ENCODE data around the gene CFB. TPM values are rescaled to one million over a fixed set of nuclear protein-coding genes. Genes with fewer than 3 reads are reported as not detected.
"Not testable (repeated sequence)": the region's sequence is repeated elsewhere in the genome, so short reads cannot be mapped to it uniquely, and the experiment has no call there.

CFB gene
- polyA plus RNA-seq, 3 donors from 2014 or later = 0.27 TPM; not detected in 2

DNA sequence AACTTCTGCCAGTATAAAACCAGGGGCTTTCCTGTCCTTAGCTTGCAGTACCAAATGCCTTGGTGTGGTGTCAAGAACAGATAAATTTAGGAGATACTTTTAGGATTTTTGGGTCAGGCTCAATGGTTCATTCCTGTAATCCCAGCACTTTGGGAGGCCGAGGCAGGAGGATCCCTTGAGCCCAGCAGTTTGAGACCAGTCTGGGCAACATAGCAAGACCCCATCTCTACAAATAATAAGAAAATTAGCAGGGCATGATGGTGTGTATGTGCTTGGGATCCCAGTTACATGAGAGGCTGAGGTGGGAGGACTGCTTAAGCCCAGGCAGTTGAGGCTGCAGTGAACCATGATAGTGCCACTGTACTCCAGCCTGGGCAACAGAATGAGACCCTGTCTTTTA lies 40.9 kb upstream of the CFB start:
- H3K27ac Mint-ChIP-seq = no peak overlapping the region
- no peak overlapping the region for H3K4me3 Mint-ChIP-seq
- H3K36me3 Mint-ChIP-seq = no peaks in the 10 kb centered on the region
- H3K4me1 Mint-ChIP-seq = peaks cover 12 to 20% of the 10 kb centered on the region in 2 donors
- H3K9me3 Mint-ChIP-seq = no peaks in the 10 kb centered on the region
- peaks cover 7 to 9% (median 8%) of the 10 kb centered on the region in 3 donors for H3K27me3 Mint-ChIP-seq (ENCODE audit: low read depth in 3 of 3)
- no peak for DNase-seq

DNA sequence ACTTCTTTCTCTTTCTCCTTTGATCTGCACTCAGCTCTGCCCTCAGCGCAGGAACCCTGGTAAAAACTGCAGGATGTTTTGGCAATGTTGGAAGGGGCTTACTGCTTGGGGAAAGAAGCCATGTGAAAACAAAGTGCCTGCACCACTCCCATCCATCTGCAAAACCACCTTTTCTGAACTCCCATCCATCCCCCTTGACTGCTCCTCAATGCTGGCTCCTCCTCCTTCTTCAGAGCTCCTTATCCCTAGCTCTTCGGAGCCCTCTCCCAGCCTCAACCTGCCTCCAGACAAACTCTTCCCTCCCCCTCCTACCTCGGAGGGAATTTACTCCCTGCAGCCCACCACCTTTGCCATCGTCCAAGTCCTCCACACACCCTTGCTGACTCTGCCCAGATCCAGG lies 39.8 kb upstream of the CFB start:
- Mint-ChIP-seq H3K4me1 (peaks cover 11 to 13% of the 10 kb centered on the region in 2 donors), H3K36me3 (no peaks in the 10 kb centered on the region), H3K9me3 (no peaks in the 10 kb centered on the region), H3K4me3 (no peak overlapping the region), H3K27me3 (ENCODE audit: low read depth in 3 of 3) (peaks cover 3 to 8% (median 8%) of the 10 kb centered on the region in 3 donors), H3K27ac (peak overlapping the region in 1 of 6 donors; percentile 14)
- DNase-seq = no peak

DNA sequence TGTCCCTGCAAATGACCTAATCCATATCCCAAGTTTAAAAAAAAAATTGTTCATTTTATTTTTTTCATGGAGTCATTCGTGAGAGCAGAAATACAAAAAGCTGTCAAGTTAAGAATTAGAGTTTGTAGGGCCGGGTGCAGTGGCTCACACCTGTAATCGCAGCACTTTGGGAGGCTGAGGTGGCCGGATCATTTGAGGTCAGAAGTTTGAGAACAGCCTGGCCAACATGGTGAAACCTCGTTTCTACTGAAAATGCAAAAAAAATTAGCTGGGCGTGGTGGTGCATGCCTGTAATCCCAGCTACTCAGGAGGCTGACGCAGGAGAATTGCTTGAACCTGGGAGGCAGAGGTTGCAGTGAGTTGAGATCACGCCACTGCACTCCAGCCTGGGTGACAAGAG lies 39.2 kb upstream of the CFB start:
- not testable (repeated sequence) for H3K9me3 Mint-ChIP-seq; H3K27me3 Mint-ChIP-seq (ENCODE audit: low read depth in 3 of 3); H3K36me3 Mint-ChIP-seq; H3K4me3 Mint-ChIP-seq; DNase-seq; H3K27ac Mint-ChIP-seq
- peaks cover 11% of the 10 kb centered on the region in 2 donors for H3K4me1 Mint-ChIP-seq

DNA sequence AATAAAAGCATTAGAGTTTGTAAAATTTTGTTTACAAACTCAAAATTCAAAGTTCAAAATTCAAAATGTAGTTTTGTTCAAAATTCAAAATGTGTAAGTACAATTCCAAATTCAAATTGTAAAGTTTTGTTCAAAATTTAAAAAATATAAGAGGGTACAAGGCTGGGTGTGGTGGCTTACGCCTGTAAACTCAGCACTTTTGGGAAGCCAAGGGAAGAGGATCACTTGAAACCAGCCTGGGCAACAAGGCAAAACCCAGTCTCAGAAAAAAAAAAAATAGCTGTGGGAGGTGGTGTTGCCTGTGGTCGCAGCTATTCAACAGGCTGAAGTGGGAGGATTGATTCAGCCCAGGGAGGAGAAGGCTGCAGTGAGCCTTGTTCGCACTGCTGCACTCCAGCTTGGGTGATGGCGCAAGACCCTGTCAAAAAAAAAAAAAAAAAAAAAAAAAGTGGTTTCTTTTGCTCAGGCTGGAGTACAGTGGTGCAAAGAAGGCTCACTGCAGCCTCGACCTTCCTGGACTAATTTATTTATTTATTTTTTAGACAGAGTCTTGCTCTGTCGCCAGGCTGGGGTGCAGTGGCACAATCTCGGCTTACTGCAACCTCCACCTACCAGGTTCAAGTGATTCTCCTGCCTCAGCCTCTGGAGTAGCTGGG lies 38.6 kb upstream of the CFB start:
- H3K4me3 Mint-ChIP-seq = no peak overlapping the region
- peak in 1 of 3 donors; percentile 32 for DNase-seq
- H3K27me3 Mint-ChIP-seq (ENCODE audit: low read depth in 3 of 3) = peaks cover 1 to 12% (median 5%) of the 10 kb centered on the region in 3 donors
- H3K4me1 Mint-ChIP-seq = peaks cover 9 to 10% of the 10 kb centered on the region in 2 donors
- no peak overlapping the region for H3K27ac Mint-ChIP-seq
- no peaks in the 10 kb centered on the region for H3K36me3 Mint-ChIP-seq
- no peaks in the 10 kb centered on the region for H3K9me3 Mint-ChIP-seq

- H3K36me3 Mint-ChIP-seq; H3K9me3 Mint-ChIP-seq; H3K4me1 Mint-ChIP-seq; H3K4me3 Mint-ChIP-seq; H3K27me3 Mint-ChIP-seq (ENCODE audit: low read depth in 3 of 3); DNase-seq; H3K27ac Mint-ChIP-seq: not testable (repeated sequence)
Observed at GRCh38 chr6:31908255-31908654, 37.6 kb upstream of the CFB start.

- Mint-ChIP-seq H3K27ac (no peak overlapping the region), H3K4me3 (no peak overlapping the region)
Observed at GRCh38 chr6:31908791-31909190, 37.1 kb upstream of the CFB start.

DNA sequence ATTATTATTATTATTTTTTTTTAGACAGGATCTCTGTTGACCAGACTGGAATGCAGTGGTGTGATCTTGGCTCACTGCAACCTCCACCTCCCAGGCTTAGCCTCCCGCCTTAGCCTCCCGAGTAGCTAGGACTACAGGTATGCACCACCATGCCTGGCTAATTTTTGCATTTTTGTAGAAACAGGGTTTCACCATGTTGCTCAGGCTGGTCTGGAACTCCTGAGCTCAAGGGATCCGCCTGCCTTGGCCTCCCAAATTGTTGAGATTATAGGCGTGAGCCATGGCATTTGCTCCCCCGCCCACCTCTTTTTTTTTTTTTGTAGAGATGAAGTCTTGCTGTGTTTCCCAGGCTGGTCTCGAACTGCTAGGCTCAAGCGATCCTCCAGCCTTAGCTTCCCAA lies 36.6 kb upstream of the CFB start:
- H3K36me3 Mint-ChIP-seq, H3K9me3 Mint-ChIP-seq, H3K4me1 Mint-ChIP-seq, DNase-seq, H3K27ac Mint-ChIP-seq, H3K4me3 Mint-ChIP-seq: not testable (repeated sequence)
- H3K27me3 Mint-ChIP-seq (ENCODE audit: low read depth in 3 of 3) = peaks cover 0 to 10% (median 0%) of the 10 kb centered on the region in 3 donors

More at GRCh38 chr6:31908791-31909190, 37.1 kb upstream of the CFB start:
- no peak for DNase-seq
- H3K27me3 Mint-ChIP-seq (ENCODE audit: low read depth in 3 of 3) = peaks cover 0 to 7% (median 0%) of the 10 kb centered on the region in 3 donors
- no peaks in the 10 kb centered on the region for H3K4me1 Mint-ChIP-seq
- H3K36me3 Mint-ChIP-seq = no peaks in the 10 kb centered on the region
- H3K9me3 Mint-ChIP-seq = no peaks in the 10 kb centered on the region

DNA sequence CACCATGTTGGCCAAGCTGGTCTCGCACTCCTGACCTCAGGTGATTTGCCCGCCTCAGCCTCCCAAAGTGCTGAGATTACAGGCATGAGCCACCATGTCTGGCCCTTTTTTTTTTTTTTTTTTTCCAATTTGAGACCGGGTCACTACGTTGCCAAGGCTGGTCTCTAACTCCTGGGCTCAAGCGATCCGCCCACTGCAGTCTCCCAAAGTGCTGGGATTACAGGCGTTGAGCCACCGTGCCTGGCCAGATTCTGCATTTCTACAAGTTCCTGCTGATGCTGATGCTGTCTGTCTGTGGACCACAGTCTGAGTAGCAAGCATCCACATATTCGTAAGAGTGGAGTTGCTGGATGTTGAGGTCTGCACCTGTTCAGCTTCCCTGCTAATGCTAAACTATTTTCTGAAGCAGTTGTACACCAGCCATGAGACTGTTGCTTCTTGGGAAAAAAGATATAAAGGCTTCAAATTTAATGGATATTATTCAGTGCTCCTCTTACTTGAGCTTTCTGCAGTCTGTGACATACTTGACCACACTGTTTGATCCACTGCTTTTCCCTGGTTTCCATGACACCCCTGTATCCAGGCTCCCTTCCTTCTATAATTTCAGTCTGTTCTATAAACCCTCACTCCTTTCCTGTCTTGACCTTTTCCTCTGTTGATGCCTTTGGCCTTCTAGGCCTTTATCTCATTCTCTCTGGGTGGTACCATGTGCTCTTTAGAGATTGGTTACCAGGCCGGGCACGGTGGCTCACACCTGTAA lies 33.9 kb upstream of the CFB start:
- H3K4me3 Mint-ChIP-seq = no peak overlapping the region
- H3K27me3 Mint-ChIP-seq (ENCODE audit: low read depth in 3 of 3) = peaks cover 0 to 10% (median 0%) of the 10 kb centered on the region in 3 donors
- DNase-seq = no peak
- no peaks in the 10 kb centered on the region for H3K9me3 Mint-ChIP-seq
- no peaks in the 10 kb centered on the region for H3K36me3 Mint-ChIP-seq
- H3K4me1 Mint-ChIP-seq = no peaks in the 10 kb centered on the region
- H3K27ac Mint-ChIP-seq = peak overlapping the region in 1 of 6 donors; percentile 70

DNA sequence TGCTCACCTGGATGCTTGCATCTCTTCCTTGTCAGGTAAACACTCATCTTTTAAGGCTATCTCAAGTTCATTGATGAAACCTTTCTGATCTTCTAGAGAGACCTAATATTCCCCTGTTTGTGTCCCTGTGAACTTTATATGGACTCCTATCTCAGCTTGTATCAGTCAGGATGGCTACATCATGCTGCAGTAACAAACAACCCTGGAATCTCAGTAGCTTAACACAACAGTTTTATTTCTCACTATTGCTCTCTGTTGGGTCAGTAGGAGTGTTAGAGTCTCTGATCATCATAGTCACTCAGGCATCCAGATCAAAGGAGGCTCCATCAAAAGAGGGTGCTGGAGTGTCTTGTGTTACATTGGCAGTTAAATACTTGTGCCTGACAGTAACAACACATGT lies 30.5 kb upstream of the CFB start:
- H3K4me1 Mint-ChIP-seq = no peaks in the 10 kb centered on the region
- no peak for DNase-seq
- peaks cover 0 to 12% (median 4%) of the 10 kb centered on the region in 3 donors for H3K27me3 Mint-ChIP-seq (ENCODE audit: low read depth in 3 of 3)
- H3K4me3 Mint-ChIP-seq = no peak overlapping the region
- no peak overlapping the region for H3K27ac Mint-ChIP-seq
- no peaks in the 10 kb centered on the region for H3K9me3 Mint-ChIP-seq
- H3K36me3 Mint-ChIP-seq = no peaks in the 10 kb centered on the region

DNA sequence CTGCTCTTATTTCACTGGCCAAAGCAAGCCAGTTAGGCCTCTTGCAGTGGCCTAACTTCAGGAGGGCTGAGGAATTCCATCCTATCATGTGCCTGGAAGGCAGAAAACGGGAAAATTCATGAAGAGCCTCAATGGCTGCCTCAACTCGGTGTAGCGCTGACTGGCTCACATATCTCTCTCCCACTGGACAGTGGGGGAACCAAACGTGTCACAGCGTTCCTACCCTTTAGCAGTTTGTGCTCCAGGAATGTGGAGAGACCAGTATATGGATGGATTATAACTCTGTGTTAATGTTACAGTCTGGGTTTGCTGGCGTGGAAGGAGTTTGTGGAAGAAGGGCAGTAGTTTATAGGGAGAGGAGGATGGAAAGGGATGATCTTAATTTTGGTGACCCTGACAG lies 30.1 kb upstream of the CFB start:
- Mint-ChIP-seq H3K9me3 (no peaks in the 10 kb centered on the region), H3K27me3 (ENCODE audit: low read depth in 3 of 3) (peaks cover 0 to 12% (median 4%) of the 10 kb centered on the region in 3 donors), H3K27ac (no peak overlapping the region), H3K4me1 (no peaks in the 10 kb centered on the region), H3K4me3 (no peak overlapping the region), H3K36me3 (no peaks in the 10 kb centered on the region)
- DNase-seq = no peak

- peaks cover 0 to 6% (median 4%) of the 10 kb centered on the region in 3 donors for H3K27me3 Mint-ChIP-seq (ENCODE audit: low read depth in 3 of 3)
- no peaks in the 10 kb centered on the region for H3K36me3 Mint-ChIP-seq
- H3K4me3 Mint-ChIP-seq = no peak overlapping the region
- no peaks in the 10 kb centered on the region for H3K4me1 Mint-ChIP-seq
- H3K9me3 Mint-ChIP-seq = no peaks in the 10 kb centered on the region
- DNase-seq = no peak
- H3K27ac Mint-ChIP-seq = no peak overlapping the region
Observed at GRCh38 chr6:31918069-31918720, 27.7 kb upstream of the CFB start.

- no peaks in the 10 kb centered on the region for H3K36me3 Mint-ChIP-seq
- no peak overlapping the region for H3K27ac Mint-ChIP-seq
- no peaks in the 10 kb centered on the region for H3K4me1 Mint-ChIP-seq
- peaks cover 0 to 4% (median 2%) of the 10 kb centered on the region in 3 donors for H3K27me3 Mint-ChIP-seq (ENCODE audit: low read depth in 3 of 3)
- no peak for DNase-seq
- no peak overlapping the region for H3K4me3 Mint-ChIP-seq
- no peaks in the 10 kb centered on the region for H3K9me3 Mint-ChIP-seq
Observed at GRCh38 chr6:31919624-31920303, 26.1 kb upstream of the CFB start.

- H3K4me3 Mint-ChIP-seq = no peak overlapping the region
- no peak for DNase-seq
- no peaks in the 10 kb centered on the region for H3K36me3 Mint-ChIP-seq
- H3K9me3 Mint-ChIP-seq = no peaks in the 10 kb centered on the region
- peaks cover 0 to 4% (median 2%) of the 10 kb centered on the region in 3 donors for H3K27me3 Mint-ChIP-seq (ENCODE audit: low read depth in 3 of 3)
- H3K4me1 Mint-ChIP-seq = no peaks in the 10 kb centered on the region
- H3K27ac Mint-ChIP-seq = no peak overlapping the region
Observed at GRCh38 chr6:31920811-31921210, 25.1 kb upstream of the CFB start.

DNA sequence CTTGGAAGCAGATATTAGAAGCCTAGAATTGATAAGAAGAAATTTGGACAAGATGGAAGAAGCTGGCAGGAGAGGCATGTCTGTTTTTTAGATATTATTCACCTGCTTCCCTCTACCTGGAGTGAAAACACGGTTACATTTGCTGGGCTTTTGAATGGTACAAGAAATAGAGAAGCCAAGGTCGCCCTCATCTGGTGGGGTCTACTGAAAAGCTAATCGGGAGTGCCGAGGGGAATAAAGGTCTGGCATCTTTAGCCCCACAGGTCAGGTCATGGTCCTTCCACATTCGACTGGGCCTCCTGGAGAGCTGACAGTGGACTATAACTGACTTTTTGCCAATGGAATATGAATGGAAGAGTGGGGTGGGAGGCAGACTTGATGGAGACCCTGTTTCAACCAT lies 23.0 kb upstream of the CFB start:
- Mint-ChIP-seq H3K9me3 (no peaks in the 10 kb centered on the region), H3K36me3 (no peaks in the 10 kb centered on the region), H3K27ac (peak overlapping the region in 1 of 6 donors; percentile 43), H3K4me1 (no peaks in the 10 kb centered on the region), H3K27me3 (ENCODE audit: low read depth in 3 of 3) (peaks cover 0 to 5% (median 2%) of the 10 kb centered on the region in 3 donors), H3K4me3 (no peak overlapping the region)
- peak in 1 of 3 donors; percentile 19 for DNase-seq
